OCI-LY7 (cell line): ENCODE measurements around the gene DBNDD2.

Source experiments
- CTCF ChIP-seq: fragments of 200-600 bp; sonication (generic); conservative IDR thresholded peaks from 2 replicates; pipeline ENCODE4 v1.5.1; 2014; ENCODE audit warnings: mild to moderate bottlenecking, antibody characterized with exemption, low read length, moderate library complexity, mixed read lengths
- EZH2phosphoT487 ChIP-seq: fragments of 200-600 bp; sonication (generic); IDR thresholded peaks from 2 replicates; pipeline ENCODE4 v1.6.1; 2018; ENCODE audit warnings: low read depth, borderline replicate concordance, mild to moderate bottlenecking, mixed run types, antibody characterized with exemption, low read length, moderate library complexity, mixed read lengths

GRCh38 chr20:45378191-45378590, 29.9 kb upstream of the DBNDD2 start, which contains the start of gene TP53TG5:
- TF ChIP-seq CTCF, result no peak
- TF ChIP-seq EZH2phosphoT487, result no peak
